GM12891 (cell line): Measurements from ENCODE around the gene SRP72.
A peak's percentile ranks its signal among the peaks of the same experiment; 100 is the strongest.

Source experiments
- DNase-seq: peaks from one replicate; pipeline ENCODE4 v3.0.0; 2011; ENCODE audit warnings: low spot score; ENCODE audit not compliant: insufficient read length
- FAIRE-seq: peaks from 2 replicates; lab custom pipeline; 2011; peaks lifted over from hg19 to GRCh38; lab: Jason Lieb, UNC
- PAX5 ChIP-seq: IDR thresholded peaks from 2 replicates; pipeline ENCODE4 v1.6.1; 2011; ENCODE audit warnings: low read length, moderate library complexity, mild to moderate bottlenecking; ENCODE audit not compliant: insufficient read depth, severe bottlenecking
- POLR2A ChIP-seq: IDR thresholded peaks from 2 replicates; pipeline ENCODE4 v1.6.1; 2011; ENCODE audit warnings: low read depth, low read length, control low read depth
- POLR2AphosphoS5 ChIP-seq: IDR thresholded peaks from 2 replicates; pipeline ENCODE4 v1.6.1; 2011; ENCODE audit warnings: low read depth, low read length, control low read depth
- POU2F2 ChIP-seq: IDR thresholded peaks from 2 replicates; pipeline ENCODE4 v1.6.1; 2011; ENCODE audit warnings: low read depth, mild to moderate bottlenecking, control low read depth, low read length, moderate library complexity
- SPI1 ChIP-seq: IDR thresholded peaks from 2 replicates; pipeline ENCODE4 v1.6.1; 2011; ENCODE audit warnings: low read depth, low read length, control low read depth
- TAF1 ChIP-seq: IDR thresholded peaks from 2 replicates; pipeline ENCODE4 v1.6.1; 2011; ENCODE audit warnings: low read depth, low read length, control low read depth

Gene SRP72

DNA sequence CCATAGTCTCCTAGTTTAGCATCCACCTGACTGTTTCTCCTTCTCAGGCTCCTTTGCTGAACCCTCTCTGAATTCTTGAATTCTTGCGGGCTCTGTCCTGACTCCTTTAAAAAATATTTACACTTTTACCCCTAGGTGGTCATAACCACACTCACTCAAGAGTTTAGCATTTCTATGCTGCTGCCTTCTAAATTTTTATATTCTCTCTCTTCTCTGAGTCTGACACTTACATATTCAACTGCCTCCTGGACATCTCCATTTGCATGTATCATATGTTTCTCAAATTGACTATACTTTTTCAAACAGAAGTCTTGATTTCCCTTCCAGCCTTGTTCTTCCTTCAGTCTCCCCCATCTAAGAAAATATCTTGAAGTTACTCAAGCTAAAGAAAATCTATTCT is 69.7 kb downstream of the SRP72 start:
- no peak for FAIRE-seq
- DNase-seq, result no peak
- TF ChIP-seq SPI1 (no peak), POLR2A (no peak), PAX5 (no peak), POU2F2 (no peak), TAF1 (no peak), POLR2AphosphoS5 (no peak)

DNA sequence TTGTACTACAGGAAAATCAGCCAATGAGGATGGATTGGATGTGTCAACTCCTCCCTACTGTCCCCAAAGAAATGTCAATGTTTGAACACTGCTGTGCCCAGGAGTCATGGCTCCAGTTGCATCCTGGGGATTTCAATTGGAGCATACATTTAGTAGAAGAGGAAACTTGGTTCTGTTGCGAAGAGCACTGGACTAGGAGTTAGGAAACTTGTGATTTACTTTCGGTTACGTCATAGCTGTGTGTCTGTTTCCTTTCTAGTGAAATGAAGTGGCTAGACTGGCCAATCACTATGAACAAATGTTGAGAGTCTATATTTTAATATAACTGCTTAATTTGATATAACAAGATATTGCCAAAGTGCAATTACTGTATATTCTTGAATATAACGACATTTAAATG is 73.4 kb downstream of the SRP72 start:
- FAIRE-seq (no peak), DNase-seq (no peak)
- TF ChIP-seq POLR2A (no peak), TAF1 (no peak), PAX5 (no peak), SPI1 (no peak), POLR2AphosphoS5 (no peak), POU2F2 (no peak)

DNA sequence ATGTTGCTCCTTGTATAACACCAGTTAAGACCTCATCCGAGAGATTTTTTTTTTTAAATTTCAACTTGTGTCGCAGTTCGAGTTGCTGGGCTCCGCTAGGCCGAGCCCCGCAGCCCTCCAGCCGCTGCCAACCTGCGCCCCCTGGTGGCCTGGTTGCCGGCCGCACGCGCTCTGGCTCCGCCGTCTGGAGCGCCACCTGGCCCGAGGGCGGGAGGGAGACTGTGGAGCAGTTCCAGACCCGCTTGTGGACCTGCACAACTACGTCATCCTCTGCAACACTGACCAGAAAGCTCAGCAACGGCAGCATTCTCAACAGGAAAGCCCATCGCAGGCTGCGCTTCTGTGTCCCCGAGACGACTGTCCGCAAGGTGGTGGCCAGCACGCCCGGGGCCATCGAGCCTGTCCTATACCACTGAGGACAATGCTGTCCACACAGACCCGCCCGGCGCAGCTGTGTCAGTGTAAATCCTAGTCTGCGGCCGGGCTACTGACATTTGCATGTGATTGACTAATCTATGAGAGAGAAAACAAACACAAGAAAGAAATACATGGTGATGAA is 77.2 kb downstream of the SRP72 start:
- TF ChIP-seq POU2F2 (peak; percentile 51; the same call in 1 of the 2 replicates), TAF1 (no peak)
- peak; percentile 95 for FAIRE-seq
- DNase-seq, result peak; percentile 66

- TF ChIP-seq TAF1, result no peak
- TF ChIP-seq POU2F2, result no peak
- TF ChIP-seq POLR2A, result no peak
- TF ChIP-seq PAX5, result no peak
- TF ChIP-seq POLR2AphosphoS5, result no peak
- TF ChIP-seq SPI1, result no peak
- DNase-seq (no peak), FAIRE-seq (no peak)
These were observed 83.2 kb downstream of the SRP72 start for GRCh38 chr4:56550642-56551041.

- DNase-seq (no peak), FAIRE-seq (no peak)
- TF ChIP-seq POLR2AphosphoS5 (no peak), TAF1 (no peak), SPI1 (no peak), PAX5 (no peak), POLR2A (no peak), POU2F2 (no peak)
These were observed 84.1 kb downstream of the SRP72 start for GRCh38 chr4:56551516-56551915.

DNA sequence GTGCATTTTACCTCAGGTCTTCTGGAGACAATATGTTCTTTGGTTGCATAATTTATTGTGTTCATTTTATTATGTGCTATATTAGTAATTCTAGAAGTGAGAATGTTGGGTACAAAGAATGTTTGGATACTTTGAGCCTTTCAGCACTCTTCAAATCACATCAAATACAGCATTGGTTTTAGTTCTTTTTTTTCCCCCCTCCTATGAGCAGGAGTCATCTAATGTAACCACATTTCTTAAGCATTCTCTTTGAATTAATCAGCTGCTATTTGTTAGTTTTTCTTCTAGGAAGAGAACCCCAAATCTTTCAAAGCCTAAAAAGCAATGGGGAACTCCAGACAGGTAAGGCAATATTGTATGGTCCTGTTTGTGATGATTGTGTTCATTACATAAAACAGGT is 84.9 kb downstream of the SRP72 start:
- no peak for DNase-seq
- FAIRE-seq, result no peak
- TF ChIP-seq TAF1, result no peak
